HepG2 (cell line): ENCODE measurements around the gene NUCB1. TPM values are rescaled to one million over a fixed set of nuclear protein-coding genes. Genes with fewer than 3 reads are reported as not detected.

Experiments used
- CENPT ChIP-seq: sonication (generic); formaldehyde crosslinking; IDR thresholded peaks from 2 replicates; pipeline ENCODE4 v1.8.0; 2022; ENCODE audit warnings: low read depth, mild to moderate bottlenecking, moderate library complexity, missing genetic modification reagents
- CHD2 ChIP-seq: IDR thresholded peaks from 2 replicates; pipeline ENCODE4 v1.6.1; 2011; ENCODE audit warnings: low read depth, low read length, improper control_type of control experiment
- EP300 ChIP-seq, 3 experiments: sonication (generic) in 1 of 3; formaldehyde crosslinking in 1 of 3; IDR thresholded peaks; 2 replicates each; pipeline versions ENCODE4 v1.5.1 to v1.6.1; 2011 to 2020; ENCODE audit warnings: low read depth in 2 of 3, low read length in 2 of 3, borderline replicate concordance in 1 of 3, improper control_type of control experiment in 1 of 3, mild to moderate bottlenecking in 1 of 3, missing genetic modification reagents in 1 of 3, moderate library complexity in 1 of 3
- HOXD1 ChIP-seq: sonication (generic); formaldehyde crosslinking; IDR thresholded peaks from 2 replicates; pipeline ENCODE4 v1.5.0; 2020; ENCODE audit warnings: missing genetic modification reagents
- IRF2 ChIP-seq: IDR thresholded peaks from 2 replicates; pipeline ENCODE4 v1.6.1; 2018; ENCODE audit warnings: missing genetic modification reagents, missing compliant biosample characterization
- IRF9 ChIP-seq: sonication (generic); formaldehyde crosslinking; IDR thresholded peaks from 2 replicates; pipeline ENCODE4 v1.8.0; 2022; ENCODE audit warnings: missing genetic modification reagents, mild to moderate bottlenecking, borderline replicate concordance
- MZF1 ChIP-seq: sonication (generic); formaldehyde crosslinking; IDR thresholded peaks from 2 replicates; pipeline ENCODE4 v1.8.1; 2023; ENCODE audit warnings: mild to moderate bottlenecking, missing genetic modification reagents, borderline replicate concordance
- NFYB ChIP-seq: sonication (generic); formaldehyde crosslinking; IDR thresholded peaks from 2 replicates; pipeline ENCODE4 v1.4.0; 2020; ENCODE audit warnings: missing genetic modification reagents
- TARDBP ChIP-seq: sonication (generic); formaldehyde crosslinking; IDR thresholded peaks from 2 replicates; pipeline ENCODE4 v1.8.0; 2022; ENCODE audit warnings: mild to moderate bottlenecking, missing genetic modification reagents
- XBP1 ChIP-seq: sonication (generic); formaldehyde crosslinking; IDR thresholded peaks from 2 replicates; pipeline ENCODE4 v1.5.0; 2020; ENCODE audit warnings: missing genetic modification reagents
- XRCC5 ChIP-seq: fragments of 200-400 bp; formaldehyde crosslinking; optimal IDR thresholded peaks from 2 replicates; pipeline ENCODE3; 2017; ENCODE audit warnings: mild to moderate bottlenecking, low read length
- ZBTB1 ChIP-seq: sonication (generic); formaldehyde crosslinking; IDR thresholded peaks from 2 replicates; pipeline ENCODE4 v1.4.0; 2020; ENCODE audit warnings: missing genetic modification reagents, borderline replicate concordance
- ZBTB38 ChIP-seq: sonication (generic); formaldehyde crosslinking; IDR thresholded peaks from 2 replicates; pipeline ENCODE4 v1.5.1; 2020; ENCODE audit warnings: mild to moderate bottlenecking, missing genetic modification reagents
- ZFP36 ChIP-seq: fragments of 150-350 bp; IDR thresholded peaks from 2 replicates; pipeline ENCODE4 v1.6.1; 2018; ENCODE audit warnings: borderline replicate concordance, low read length, low read depth; ENCODE audit not compliant: partially characterized antibody
- ZFX ChIP-seq: sonication (generic); formaldehyde crosslinking; IDR thresholded peaks from 2 replicates; pipeline ENCODE4 v1.4.0; 2020; ENCODE audit warnings: mild to moderate bottlenecking, low read depth, missing genetic modification reagents, moderate library complexity
- ZFY ChIP-seq: sonication (generic); formaldehyde crosslinking; IDR thresholded peaks from 2 replicates; pipeline ENCODE4 v1.4.0; 2020; ENCODE audit warnings: missing genetic modification reagents
- ZNF121 ChIP-seq: sonication (generic); formaldehyde crosslinking; IDR thresholded peaks from 2 replicates; pipeline ENCODE4 v1.5.0; 2020; ENCODE audit warnings: mild to moderate bottlenecking, missing genetic modification reagents
- ZNF326 ChIP-seq: sonication (generic); formaldehyde crosslinking; IDR thresholded peaks from 2 replicates; pipeline ENCODE4 v1.4.0; 2020; ENCODE audit warnings: missing genetic modification reagents, borderline replicate concordance
- ZNF335 ChIP-seq: sonication (generic); formaldehyde crosslinking; IDR thresholded peaks from 2 replicates; pipeline ENCODE4 v1.4.0; 2020; ENCODE audit warnings: missing genetic modification reagents
- ZNF441 ChIP-seq: sonication (generic); formaldehyde crosslinking; IDR thresholded peaks from 2 replicates; pipeline ENCODE4 v1.7.0; 2021; ENCODE audit warnings: missing genetic modification reagents, borderline replicate concordance
- ZNF550 ChIP-seq: sonication (generic); formaldehyde crosslinking; IDR thresholded peaks from 2 replicates; pipeline ENCODE4 v1.4.0; 2020; ENCODE audit warnings: mild to moderate bottlenecking, missing genetic modification reagents, borderline replicate concordance
- ZNF576 ChIP-seq: sonication (generic); formaldehyde crosslinking; IDR thresholded peaks from 2 replicates; pipeline ENCODE4 v1.4.0; 2020; ENCODE audit warnings: mild to moderate bottlenecking, missing genetic modification reagents
- ZNF615 ChIP-seq: sonication (generic); formaldehyde crosslinking; IDR thresholded peaks from 2 replicates; pipeline ENCODE4 v1.5.0; 2020; ENCODE audit warnings: mild to moderate bottlenecking, missing genetic modification reagents, borderline replicate concordance
- ZNF652 ChIP-seq: IDR thresholded peaks from 2 replicates; pipeline ENCODE4 v1.6.1; 2016; ENCODE audit warnings: low read depth, borderline replicate concordance
- ZNF850 ChIP-seq: sonication (generic); formaldehyde crosslinking; conservative IDR thresholded peaks from 2 replicates; pipeline ENCODE4 v1.9.0; 2021; ENCODE audit warnings: mild to moderate bottlenecking, missing genetic modification reagents
- polyA plus RNA-seq, 8 experiments: library from polyadenylated mRNA; depleted of rRNA in 3 of 8; stranded (reverse) in 7 of 8; unstranded in 1 of 8; fragments of >200 nt; fragmentation: Illumina TruSeq in 4 of 8; extraction: Trizol in 4 of 8; gene quantifications; 2 replicates each; pipeline versions ENCODE4 v1.2.1 to v1.2.3, GENCODE V29; 2011 to 2016; ENCODE audit warnings: low read depth in 4 of 8, missing spikeins in 1 of 8, mixed read lengths in 1 of 8; ENCODE audit not compliant: insufficient read depth in 1 of 8
- total RNA-seq, 5 experiments: library from RNA; depleted of rRNA; stranded (reverse); fragments of >200 nt; fragmentation: Illumina TruSeq; extraction: Trizol; gene quantifications; 2 replicates each; pipeline ENCODE4 v1.2.3, GENCODE V29; 2016; ENCODE audit warnings: low read depth in 1 of 5
- TF ChIP-seq, protein P1 (sequence below): IDR thresholded peaks from 2 replicates; pipeline ENCODE4 v1.4.0; 2020; ENCODE audit warnings: mild to moderate bottlenecking, missing genetic modification reagents

NUCB1 gene
- total and polyA plus RNA-seq, 2 of the 13 experiments (the other 11 are each of a cell fraction or from before 2014, with no cell fraction given): 82.3 to 106 TPM

DNA sequence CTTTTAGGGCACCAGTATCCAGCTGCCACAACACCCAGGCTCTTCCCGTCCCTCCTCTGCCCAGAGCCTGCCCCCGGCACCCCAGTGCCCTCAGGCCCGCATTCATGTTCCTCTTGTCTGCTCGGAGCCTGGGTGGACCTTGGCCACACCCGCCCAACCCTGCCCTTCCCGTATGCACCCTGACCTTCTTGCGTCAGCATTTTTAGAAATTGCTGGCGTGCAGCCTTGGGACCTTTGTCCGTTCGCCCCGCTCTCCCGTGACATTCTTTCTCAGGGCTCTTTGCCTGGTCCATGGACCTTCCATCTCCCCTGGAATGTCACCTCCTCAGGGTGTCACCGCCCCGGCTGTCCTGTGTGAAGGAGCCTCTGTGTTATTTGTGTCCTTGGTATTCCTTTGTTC lies 7.6 kb downstream of the NUCB1 start (continued):
- no peak for TF ChIP-seq CENPT (CRISPR knock-in tag)
- no peak for TF ChIP-seq HOXD1 (CRISPR knock-in tag)
- TF ChIP-seq MZF1 (CRISPR knock-in tag): no peak
- peak; percentile 49; the same call in 1 of the 2 replicates for TF ChIP-seq ZFX
- TF ChIP-seq, protein P1, sequence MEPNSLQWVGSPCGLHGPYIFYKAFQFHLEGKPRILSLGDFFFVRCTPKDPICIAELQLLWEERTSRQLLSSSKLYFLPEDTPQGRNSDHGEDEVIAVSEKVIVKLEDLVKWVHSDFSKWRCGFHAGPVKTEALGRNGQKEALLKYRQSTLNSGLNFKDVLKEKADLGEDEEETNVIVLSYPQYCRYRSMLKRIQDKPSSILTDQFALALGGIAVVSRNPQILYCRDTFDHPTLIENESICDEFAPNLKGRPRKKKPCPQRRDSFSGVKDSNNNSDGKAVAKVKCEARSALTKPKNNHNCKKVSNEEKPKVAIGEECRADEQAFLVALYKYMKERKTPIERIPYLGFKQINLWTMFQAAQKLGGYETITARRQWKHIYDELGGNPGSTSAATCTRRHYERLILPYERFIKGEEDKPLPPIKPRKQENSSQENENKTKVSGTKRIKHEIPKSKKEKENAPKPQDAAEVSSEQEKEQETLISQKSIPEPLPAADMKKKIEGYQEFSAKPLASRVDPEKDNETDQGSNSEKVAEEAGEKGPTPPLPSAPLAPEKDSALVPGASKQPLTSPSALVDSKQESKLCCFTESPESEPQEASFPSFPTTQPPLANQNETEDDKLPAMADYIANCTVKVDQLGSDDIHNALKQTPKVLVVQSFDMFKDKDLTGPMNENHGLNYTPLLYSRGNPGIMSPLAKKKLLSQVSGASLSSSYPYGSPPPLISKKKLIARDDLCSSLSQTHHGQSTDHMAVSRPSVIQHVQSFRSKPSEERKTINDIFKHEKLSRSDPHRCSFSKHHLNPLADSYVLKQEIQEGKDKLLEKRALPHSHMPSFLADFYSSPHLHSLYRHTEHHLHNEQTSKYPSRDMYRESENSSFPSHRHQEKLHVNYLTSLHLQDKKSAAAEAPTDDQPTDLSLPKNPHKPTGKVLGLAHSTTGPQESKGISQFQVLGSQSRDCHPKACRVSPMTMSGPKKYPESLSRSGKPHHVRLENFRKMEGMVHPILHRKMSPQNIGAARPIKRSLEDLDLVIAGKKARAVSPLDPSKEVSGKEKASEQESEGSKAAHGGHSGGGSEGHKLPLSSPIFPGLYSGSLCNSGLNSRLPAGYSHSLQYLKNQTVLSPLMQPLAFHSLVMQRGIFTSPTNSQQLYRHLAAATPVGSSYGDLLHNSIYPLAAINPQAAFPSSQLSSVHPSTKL (CRISPR knock-in tag): peak; percentile 88
- TF ChIP-seq ZBTB1 (CRISPR knock-in tag): no peak
- TF ChIP-seq ZNF326 (CRISPR knock-in tag): no peak
- peak; percentile 83 for TF ChIP-seq IRF2 (CRISPR knock-in tag)
- 0 out of 2 replicates have a peak, but pooled peaks have one; percentile 25 for TF ChIP-seq TARDBP (CRISPR knock-in tag)
- no peak for TF ChIP-seq XBP1 (CRISPR knock-in tag)
- no peak for TF ChIP-seq ZNF121 (CRISPR knock-in tag)
- no peak for TF ChIP-seq IRF9
- TF ChIP-seq XRCC5: peak; percentile 50
- no peak for TF ChIP-seq ZNF576 (CRISPR knock-in tag)
- no peak for TF ChIP-seq NFYB (CRISPR knock-in tag)
- no peak for TF ChIP-seq ZNF550 (CRISPR knock-in tag)
- no peak for TF ChIP-seq ZNF652 (CRISPR knock-in tag)
- no peak for TF ChIP-seq CHD2
- no peak for TF ChIP-seq ZNF850 (CRISPR knock-in tag)
- no peak for TF ChIP-seq ZNF615 (CRISPR knock-in tag)
- no peak for TF ChIP-seq ZNF335 (CRISPR knock-in tag)
- peak; percentile 30; the same call in 1 of the 2 replicates for TF ChIP-seq ZNF441
- TF ChIP-seq EP300 (IDR thresholded peaks at IDR 0.05; ENCODE audit: low read depth in 2 of 2, low read length in 2 of 2): peak; percentile 32 to 79
- TF ChIP-seq EP300 (CRISPR knock-in tag; IDR thresholded peaks at IDR 0.05; ENCODE audit: borderline replicate concordance): peak; percentile 52
- TF ChIP-seq ZFY (CRISPR knock-in tag): 0 out of 2 replicates have a peak, but pooled peaks have one; percentile 20
- TF ChIP-seq ZFP36: no peak
- 0 out of 2 replicates have a peak, but pooled peaks have one; percentile 24 for TF ChIP-seq ZBTB38 (CRISPR knock-in tag)
